GM21717 (cell line): ENCODE data around the gene DCDC1.

Experiments used
- ATAC-seq: cut with Tn5 transposase; IDR thresholded peaks from one replicate; pipeline ENCODE4 v1.9.1; 2021; ENCODE audit warnings: mild to moderate bottlenecking, moderate library complexity; ENCODE audit not compliant: unreplicated experiment

The DCDC1 gene

DNA sequence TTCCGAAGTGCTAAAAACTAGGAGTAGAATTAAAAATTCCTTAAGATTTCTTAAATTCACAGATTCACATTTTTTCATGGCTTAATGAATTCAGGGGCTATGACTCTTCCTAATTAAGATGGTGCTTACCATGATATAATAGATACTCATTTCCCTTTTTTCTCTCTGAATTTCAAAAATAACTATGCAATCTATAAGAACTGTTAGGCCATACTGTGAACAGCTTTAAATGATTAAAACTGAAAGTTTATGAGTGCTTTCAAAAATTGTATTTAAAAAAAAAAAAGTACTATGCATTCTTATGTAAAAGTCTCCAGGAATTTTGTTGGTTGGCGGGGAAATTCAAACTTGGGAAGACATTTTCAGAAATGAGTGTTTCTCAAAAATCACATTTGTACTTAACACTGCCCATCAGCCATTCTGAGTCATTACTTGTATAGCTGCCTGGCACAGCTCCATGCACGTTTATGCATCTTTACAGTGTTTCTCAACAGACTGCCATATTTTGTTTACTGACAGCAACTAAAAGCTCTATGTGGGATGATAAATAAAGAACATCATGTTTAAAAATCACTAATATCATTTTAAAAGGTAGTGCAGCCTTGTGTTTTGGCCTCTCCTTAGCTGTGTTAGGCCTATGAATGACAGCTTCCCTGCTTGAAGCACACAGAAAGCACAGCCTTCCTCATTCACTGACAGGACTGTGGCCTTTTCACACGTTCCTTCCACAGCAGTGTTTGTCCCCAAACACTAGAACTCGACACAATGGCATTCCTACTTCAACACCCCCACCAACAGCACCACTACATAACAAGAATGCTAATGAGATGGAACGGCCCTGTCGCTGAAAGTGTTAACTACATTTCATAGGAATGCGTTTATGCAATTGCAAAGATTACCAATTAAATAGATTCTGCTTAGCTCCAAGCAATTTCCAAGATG, 131.4 kb downstream of the DCDC1 start:
- no peak for ATAC-seq

DNA sequence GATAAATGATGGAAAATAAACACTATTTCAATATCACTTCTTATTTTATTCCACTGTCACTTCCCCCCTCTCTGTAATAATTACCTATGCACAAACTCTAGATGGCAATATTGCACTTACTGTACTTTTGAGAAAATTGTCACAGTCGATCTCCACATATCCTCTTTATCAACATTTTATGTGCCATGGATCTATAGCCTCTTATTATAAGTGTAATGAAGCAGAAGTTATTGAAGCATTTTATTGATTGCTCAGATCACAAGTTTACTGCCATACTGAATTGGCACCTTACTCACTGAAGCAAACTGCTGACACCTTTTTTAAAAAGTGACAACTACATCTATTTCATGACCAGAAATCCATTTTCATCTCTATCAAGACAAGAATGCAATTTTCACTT, 133.4 kb downstream of the DCDC1 start:
- no peak for ATAC-seq

DNA sequence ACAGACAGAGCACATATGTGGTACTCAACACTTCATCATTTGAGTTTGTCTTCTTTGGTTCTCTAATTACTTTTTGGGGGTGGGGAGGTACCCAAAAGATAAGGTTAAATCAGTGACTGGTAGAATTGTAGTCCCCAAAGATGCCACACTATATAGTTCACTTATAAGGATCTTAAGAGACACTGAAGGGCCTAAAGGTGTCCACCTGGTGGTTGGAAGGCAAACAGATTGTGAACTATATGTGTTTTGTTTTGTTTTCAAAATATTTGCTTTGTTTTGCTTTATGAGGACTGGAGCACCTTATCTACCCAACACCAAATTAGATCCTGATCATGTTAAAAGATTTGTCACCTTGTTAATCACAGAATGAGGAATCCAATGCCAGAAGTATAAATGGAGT, 136.1 kb downstream of the DCDC1 start:
- ATAC-seq, result no peak

GRCh38 chr11:31231601-31232000, 137.9 kb downstream of the DCDC1 start:
- no peak for ATAC-seq

DNA sequence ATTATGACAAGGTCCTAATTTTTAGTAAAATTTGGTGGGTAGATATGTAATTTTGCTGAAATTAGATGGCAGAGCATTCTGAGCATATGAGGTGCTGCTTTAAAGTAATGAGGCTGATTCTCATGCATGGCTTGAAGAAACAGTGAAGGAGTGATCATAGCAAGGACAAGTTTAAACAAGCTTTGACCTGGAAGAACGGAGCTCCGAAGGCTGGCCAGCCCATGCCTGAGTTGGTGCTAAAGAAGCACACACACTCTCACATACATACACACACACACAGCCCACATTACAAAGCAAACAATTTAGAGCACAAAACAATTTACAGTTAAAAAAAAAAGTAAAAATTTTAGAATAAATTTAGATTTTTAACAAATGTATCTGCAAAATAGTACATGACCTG, 150.7 kb downstream of the DCDC1 start:
- ATAC-seq, result no peak

- no peak for ATAC-seq
These were observed 155.2 kb downstream of the DCDC1 start for GRCh38 chr11:31214372-31214771.

DNA sequence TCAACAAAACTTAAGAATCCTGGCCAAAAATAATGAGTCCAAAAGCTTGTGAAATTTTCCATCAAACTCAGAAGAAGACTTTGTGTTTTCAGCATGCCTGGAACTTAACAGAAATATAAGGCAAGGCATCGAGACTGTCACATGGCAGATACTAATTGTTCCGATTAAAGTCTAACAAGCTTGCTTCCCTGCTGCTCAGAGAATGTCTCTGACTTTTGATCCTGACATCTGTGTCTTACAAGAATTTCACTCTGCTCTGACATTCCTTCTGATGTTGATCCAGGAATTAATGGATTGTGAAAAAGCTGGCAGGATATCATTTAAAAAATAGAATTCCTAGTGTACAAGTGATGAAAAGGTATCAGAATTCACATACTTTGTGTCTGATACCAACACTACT, 170.2 kb downstream of the DCDC1 start:
- no peak for ATAC-seq

DNA sequence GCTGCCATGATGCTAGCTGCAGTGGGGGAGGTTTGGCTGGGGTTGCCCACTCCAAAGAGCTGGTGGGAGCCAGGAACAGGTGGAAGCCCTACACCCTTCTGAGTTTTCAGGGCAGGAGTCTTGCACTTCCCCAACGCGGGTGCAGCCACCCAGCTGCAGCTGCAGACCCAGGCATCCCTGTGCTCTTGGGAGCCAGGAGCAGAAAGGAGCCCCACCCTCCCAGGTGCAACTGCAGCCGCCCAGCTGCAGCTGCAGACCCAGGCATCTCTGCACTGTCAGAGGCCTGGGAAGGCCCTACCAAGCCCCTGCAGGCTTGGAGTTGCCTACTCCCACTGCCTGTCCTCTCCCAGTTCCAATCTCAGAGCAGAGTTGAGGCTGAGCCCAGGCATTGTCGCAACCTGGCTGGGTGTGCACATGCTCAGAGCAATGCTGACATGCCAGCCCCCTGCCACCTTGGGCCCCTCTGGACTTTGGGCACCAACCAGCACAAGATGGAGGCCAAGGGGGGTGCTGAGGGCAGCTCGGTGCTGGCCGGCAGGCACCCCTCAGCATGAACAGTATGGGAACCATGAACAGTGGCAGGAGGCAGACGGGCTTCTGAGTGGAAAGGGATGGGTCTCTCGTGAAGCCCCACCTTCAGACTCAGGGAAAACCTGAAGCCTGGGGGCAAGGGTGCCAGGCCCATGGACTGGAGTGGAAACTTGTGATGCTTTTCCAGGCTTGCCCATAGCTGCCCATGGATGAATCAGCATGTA, 195.4 kb downstream of the DCDC1 start:
- no peak for ATAC-seq

- ATAC-seq, result no peak
These were observed 208.8 kb downstream of the DCDC1 start for GRCh38 chr11:31160504-31161422.

GRCh38 chr11:31150841-31151240, 218.7 kb downstream of the DCDC1 start:
- ATAC-seq, result no peak

- no peak for ATAC-seq
These were observed 219.5 kb downstream of the DCDC1 start for GRCh38 chr11:31150011-31150410.

DNA sequence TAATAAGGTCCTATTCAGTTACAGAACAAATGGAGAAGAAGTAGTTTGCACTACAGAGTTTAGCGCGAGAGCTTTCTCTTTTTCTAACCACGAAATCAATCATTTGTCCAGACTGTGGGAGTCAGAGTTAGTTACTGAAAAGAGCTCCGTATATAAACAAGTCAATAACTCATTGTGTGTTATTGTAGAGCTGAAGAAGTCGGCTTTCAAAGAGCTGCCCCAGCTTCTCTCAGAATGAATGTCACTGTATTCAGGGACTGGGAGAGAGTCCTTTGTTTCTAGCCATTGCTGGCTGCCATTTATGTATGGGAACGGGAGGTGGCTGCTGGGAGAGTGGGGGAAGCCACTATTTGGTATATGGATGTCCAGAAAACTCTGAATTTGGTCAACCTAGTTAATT, 227.8 kb downstream of the DCDC1 start:
- ATAC-seq, result no peak

DNA sequence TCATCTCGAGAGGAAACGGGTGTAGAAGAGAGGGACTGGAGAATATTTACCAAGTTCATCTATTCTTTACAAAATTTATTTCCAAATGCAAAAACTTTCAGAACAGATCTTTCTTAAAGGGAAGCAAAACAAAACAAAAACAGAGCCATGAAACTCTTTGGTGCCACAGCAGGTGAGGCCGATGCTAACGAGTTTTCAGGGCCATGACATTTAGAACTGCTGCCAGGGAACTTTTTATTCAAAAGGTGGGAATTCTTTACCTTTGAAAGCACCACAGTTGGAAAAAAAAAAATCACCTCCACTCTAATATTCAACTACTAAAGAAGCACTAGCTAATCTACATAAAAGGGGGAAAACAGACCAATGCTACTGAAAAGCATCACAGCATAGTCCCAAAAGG, 230.1 kb downstream of the DCDC1 start:
- ATAC-seq, result no peak

DNA sequence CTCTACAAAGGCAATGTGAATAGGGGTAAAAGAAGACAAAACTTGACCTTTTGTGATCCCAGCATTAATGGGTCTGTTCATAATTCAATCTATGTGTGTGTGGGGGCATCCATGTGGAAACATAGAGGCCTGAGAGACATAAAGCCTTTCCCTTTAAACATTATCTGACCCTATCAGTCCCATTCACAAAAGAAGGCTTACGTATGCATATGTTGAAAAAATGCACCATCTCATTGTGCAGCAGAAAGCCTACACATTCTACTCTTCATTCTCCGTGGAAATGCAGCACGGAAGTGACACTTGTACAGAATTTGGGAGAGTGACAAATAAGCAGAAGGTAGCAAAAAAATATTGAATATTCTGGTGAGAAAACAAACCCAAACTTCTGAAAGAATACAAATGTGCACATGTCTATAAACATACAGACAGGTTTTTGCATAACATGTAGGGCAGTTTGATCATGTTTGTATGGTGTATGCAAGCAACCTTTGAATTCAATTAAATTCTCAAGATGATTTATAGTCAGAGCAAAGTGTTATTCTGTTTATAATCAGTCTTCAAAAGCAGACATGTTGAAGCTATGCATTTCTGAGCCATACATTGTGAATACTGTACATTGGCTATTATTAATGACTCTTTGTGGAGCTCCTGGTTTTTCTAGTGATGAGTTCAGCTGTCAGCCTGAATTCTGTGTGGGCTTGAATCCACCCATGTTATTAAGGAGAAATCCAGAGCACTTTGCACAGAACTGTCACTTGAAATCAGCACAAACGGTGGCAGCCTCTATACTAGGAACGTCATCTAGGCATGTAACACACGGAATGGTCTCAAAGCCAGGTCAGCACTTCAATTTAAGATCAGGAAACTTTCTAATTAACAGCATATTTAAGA, 236.8 kb downstream of the DCDC1 start:
- ATAC-seq, result no peak

- no peak for ATAC-seq
These were observed 237.8 kb downstream of the DCDC1 start for GRCh38 chr11:31131760-31132159.

GRCh38 chr11:31127290-31127689, 242.2 kb downstream of the DCDC1 start:
- no peak for ATAC-seq

DNA sequence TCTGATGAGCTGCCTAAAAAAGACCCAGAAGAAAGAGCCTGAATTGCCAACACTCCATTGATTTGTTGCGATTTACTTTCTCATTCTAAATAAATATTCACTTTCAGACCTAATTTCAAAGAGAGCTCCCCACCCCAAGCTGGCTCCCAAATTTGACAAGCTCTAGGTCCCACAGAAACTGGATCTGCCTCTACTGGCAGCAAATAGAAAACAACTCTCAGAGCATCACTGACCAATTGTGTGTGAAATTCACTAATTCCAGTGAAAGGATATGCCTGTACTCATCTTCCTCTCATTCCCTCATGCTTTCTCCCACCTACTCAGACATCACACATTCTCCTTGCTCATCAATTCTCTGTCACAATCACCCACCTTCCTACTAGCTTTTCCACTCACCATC, 249.1 kb downstream of the DCDC1 start:
- no peak for ATAC-seq

DNA sequence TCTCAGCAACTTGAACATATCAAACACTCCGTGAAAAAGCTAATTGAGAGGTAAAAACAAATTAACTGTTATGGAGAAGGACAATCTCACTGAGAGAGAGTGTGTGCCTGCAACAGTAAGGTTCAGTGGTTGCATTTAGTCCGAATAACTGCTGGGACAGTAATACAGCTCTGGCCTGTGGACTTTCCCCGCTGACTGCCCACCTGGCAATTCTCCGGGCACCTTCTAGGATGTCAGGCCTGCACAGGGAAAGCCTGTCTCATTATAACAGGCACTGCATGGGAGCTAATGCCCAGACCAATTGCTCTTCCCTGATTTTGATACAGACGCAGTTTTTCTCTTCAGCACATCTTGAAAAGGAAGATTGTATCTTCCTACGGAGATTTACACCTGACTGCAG, 251.0 kb downstream of the DCDC1 start:
- no peak for ATAC-seq

GRCh38 chr11:31117038-31117437, 252.5 kb downstream of the DCDC1 start:
- ATAC-seq, result no peak

DNA sequence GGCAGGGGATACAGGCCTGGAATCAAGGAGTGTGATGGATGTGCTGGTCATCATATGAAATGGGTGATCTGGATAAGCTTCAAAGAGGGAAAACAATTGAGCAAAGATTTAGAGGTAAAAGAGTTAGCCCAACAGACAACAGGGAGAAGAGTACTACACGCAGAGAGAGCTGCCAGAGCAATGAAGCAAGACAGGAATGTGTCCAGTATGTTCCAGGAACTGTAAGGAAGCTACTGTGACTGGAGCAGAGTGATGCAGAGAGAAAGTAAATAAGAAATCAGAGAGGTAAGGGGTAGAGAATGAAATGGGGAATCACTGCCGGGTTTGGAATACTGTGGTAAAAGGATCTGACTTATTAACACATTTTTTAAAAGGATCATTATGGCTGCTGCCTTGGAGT, 255.1 kb downstream of the DCDC1 start:
- no peak for ATAC-seq
